GM12891 (cell line): Measurements from ENCODE around the gene SFI1.
"Not testable (repeated sequence)": the region's sequence is repeated elsewhere in the genome, so short reads cannot be mapped to it uniquely, and the experiment has no call there.

Experiments
- POLR2A ChIP-seq: IDR thresholded peaks from 2 replicates; pipeline ENCODE4 v1.6.1; 2011; ENCODE audit warnings: low read depth, low read length, control low read depth
- POLR2AphosphoS5 ChIP-seq: IDR thresholded peaks from 2 replicates; pipeline ENCODE4 v1.6.1; 2011; ENCODE audit warnings: low read depth, low read length, control low read depth
- SPI1 ChIP-seq: IDR thresholded peaks from 2 replicates; pipeline ENCODE4 v1.6.1; 2011; ENCODE audit warnings: low read depth, low read length, control low read depth
- TAF1 ChIP-seq: IDR thresholded peaks from 2 replicates; pipeline ENCODE4 v1.6.1; 2011; ENCODE audit warnings: low read depth, low read length, control low read depth

DNA sequence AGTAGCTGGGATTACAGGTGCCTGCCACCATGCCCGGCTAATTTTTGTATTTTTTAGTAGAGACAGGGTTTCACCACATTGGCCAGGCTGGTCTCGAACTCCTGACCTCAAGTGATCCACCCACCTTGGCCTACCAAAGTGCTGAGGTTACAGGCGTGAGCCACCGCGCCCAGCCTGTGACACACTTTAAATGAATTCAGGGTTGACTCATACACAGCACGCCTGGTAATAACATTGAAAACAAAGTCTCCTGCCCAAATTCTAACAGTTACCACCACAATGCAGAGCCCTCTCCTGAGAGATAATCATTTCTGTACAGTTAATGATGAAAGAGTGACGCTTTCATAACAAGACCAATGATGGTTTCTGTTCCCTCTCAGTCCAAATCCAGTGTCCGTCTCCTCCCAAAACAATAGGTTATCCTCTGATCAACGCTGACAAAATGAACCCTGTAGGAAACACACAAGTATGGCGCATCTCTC, 164.6 kb downstream of the SFI1 start:
- peak; percentile 82 for TF ChIP-seq SPI1
- TF ChIP-seq POLR2A, POLR2AphosphoS5, TAF1: not testable (repeated sequence)
